Occipital lobe (tissue), 2 donors: ENCODE results near the gene ZCCHC17. TPM values are rescaled to one million over a fixed set of nuclear protein-coding genes. Genes with fewer than 3 reads are reported as not detected.

Experiments used
- DNase-seq: peaks from one replicate; lab custom pipeline; 2025; lab: John Stamatoyannopoulos, UW
- total RNA-seq: library from RNA; depleted of rRNA; stranded (reverse); fragments of >200 nt; gene quantifications from one replicate; pipeline ENCODE4 v1.2.3, GENCODE V29; 2014

Gene ZCCHC17
- total RNA-seq, 1 donor from 2014 or later = 36.0 TPM

DNA sequence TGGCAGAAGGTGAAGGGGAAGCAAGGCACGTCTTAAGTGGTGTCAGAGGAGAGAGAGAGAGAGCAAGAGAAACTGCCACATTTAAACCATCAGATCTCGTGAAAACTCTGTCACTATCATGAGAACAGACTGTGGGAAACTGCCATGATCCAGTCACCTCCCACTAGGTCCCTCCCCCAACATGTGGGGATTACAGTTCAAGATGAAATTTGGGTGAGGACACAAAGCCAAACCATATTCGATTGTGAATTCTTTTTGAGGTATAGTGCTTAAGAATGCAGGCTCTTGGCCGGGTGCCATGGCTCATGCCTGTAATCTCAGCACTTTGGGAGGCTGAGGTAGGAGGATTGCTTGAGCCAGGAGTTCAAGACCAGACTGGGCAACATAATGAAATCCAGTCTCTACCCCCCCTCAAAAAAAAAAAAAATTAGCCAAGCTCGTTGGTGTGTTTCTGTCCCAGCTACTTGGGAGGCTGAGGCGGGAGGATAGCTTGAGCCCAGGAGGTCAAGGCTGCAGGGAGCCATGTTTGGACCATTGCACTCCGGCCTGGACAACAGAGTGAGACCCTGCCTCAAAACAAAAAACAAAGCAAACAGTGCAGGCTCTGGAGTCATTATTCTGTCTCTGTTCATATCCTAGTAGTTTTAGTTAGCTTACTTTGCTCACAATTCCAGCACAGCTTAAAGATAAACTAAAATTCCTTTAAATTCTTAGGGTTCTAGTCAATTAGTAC is 6.0 kb downstream of the ZCCHC17 start:
- no peak for DNase-seq

DNA sequence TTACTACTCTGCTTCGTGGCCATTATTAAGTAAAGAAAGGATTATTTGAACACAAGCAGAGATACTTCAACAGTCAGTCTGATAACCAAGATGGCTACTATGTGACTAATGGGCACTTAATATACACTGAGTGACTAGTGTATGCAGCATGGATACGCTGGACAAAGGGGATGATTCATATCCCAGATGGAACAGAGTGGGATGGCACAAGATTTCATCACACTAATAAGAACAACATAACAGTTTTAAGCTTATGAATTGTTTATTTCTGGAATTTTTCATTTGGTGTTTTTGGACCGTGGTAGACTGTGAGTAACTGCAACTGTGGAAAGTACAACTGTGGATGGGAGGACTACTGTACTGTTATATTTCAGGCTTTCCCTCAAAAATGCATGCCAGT is 9.4 kb downstream of the ZCCHC17 start:
- no peak for DNase-seq

DNA sequence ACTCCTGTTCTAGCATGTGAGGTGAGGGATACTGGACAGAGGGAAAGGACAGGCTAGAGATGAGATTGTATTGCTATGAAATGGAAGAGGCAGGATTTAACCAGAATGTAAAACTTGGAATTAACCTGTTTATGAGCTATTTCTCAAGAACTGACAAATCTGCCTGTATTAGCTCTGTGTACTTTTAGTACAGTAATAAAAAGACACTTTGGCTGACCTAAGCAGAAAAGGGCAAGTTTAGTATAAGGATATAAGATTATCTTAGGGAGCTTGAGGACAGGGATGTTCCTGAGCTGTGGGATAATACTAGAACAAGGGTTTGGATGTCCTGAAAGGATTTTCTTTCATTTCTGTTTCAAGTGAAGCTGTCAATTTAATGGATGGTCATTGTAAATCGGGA is 11.2 kb downstream of the ZCCHC17 start:
- DNase-seq = no peak

DNA sequence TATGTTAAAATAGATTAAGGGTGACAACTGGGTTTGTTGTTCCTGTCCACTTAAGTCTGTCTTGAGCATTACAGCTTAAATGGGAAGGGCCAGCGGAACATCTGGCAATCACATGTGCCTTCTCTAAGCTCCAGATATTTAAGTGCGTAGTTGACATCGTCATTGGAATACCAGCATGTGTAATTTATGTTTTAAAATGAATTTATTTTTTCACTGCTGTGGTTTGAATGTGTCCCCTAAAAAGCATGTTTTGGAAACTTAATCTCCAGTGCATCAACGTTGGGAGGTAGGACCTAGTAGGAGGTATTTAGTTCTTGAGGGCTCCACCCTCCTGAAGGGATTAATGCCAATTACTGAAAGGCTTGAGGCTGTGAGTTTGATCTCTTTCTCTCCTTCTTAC is 13.4 kb downstream of the ZCCHC17 start:
- no peak for DNase-seq

DNA sequence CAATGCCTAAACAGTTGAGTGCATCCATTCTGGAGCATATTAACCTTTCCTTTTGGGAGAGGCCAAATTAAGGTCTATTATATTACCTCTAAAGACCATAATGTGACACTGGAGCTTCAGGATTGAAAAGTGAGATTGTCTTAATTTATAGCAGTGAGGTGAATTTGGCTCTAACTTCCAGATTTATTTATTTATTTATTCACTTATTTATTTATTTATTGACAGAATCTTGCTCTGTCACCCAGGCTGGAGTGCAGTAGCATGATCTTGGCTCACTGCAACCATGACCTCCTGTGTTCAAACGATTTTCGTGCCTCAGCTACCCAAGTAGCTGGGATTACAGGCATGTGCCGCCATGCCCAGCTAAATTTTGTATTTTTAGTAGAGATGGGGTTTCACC is 19.1 kb downstream of the ZCCHC17 start:
- no peak for DNase-seq

DNA sequence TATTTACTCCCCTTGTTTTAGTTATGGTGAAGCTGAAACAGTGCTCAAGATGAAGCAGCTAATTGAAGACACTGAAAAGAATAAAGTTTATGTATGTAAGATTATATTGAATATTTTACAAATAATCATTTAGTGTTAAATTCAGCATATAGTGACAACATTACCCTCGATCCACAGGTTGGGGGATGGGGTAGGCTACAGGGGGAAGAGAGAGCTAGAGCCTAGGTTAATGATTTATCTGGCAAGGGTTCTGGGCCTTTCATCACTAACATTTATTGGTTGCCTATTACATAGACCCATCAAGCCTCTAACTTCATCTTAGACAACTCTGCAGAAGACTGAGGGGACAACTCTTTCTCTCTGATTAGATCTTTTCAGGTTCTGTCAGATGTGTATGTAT is 21.3 kb downstream of the ZCCHC17 start:
- DNase-seq = no peak

DNA sequence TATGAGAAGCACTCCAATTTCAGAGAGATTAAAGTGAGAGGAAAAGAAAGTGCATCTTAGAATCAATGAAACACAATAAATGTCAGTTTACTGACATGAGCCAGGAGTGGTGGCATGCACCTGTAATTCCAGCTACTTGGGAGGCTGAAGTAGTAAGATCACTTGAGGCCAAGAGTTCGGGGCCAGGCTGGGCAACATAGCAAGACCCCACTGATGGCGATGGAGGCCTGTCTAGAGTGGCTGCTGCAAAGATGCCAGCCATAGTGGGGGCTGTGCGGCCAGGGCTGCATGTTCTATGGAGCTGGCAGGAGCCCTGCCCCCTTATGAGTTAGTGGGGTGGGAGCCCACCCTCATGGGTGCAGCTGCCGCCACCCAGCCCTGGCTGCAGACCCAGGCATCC is 27.3 kb downstream of the ZCCHC17 start:
- DNase-seq = no peak

DNA sequence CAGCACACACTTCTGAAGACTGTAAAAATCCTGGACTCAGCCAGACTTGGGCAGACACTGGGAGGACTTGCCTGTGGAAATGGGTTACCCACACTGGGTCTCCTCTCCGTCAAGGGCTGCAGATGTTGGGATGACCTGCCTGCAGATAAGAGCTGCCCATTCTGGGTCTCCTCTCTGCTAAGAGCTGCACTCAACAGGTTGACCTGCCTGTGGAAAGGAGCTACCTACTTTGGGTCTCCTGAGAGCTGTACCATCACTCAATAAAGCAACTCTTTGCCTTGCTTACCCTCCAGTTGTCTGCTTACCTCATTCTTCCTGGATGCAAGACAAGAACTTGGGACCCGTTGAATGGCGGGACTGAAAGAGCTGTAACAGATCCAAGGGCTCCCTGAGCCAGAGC is 28.2 kb downstream of the ZCCHC17 start:
- DNase-seq = no peak

DNA sequence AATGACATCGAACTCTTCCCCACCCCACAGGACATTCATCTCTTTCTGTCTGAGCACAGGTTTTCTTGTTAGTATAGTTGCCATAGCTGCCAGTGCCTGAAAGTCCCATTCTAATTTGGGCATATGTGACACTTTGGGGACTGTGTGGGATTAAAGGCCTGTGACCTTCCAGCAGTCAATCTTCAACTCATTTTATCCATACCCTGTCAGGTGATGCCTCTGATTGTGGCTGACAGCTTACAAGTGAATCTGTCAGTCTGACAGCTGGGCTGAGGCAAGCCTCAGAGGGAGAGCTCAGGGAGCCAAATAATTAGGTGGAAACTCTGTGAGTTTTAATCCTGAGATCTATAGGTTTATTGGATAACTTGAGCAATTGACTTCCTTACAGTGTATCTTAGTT is 29.6 kb downstream of the ZCCHC17 start:
- DNase-seq = no peak

DNA sequence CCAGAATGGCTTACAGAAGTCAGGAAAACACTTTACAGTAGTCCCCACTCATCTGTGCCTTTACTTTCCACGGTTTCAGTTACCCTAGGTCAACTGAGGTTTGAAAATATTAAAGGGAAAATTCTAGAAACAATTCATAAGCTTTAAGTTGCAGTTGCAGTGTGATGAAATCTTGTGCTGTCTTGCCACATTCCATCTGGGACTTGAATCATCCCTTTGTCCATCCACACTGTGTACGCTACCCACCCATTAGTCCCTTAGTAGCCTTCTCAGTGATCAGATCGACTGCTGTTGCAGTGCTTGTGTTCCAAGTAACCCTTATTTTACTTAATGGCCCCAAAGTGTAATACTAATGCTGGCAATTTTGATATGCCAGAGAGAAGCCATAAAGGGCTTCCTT is 30.5 kb downstream of the ZCCHC17 start:
- no peak for DNase-seq

DNA sequence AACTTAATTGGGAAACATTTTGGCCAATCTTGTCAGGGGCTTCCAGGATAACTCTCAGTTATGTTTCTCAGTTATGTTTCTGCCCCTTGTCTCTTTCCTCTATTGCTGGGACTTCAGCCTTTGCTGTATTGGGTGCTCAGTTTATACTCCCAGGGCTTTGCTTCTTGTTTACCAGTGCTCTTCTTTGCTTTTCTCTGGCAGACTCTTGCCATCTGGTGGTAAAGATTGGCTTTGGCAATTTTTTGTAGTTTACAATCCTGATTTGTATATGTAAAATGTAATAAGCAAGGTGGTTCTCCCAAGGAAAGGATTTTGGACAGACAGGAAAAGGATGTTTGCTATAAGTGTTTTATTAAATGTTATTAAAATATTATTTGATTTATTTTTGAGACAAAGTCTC is 38.2 kb downstream of the ZCCHC17 start:
- no peak for DNase-seq

DNA sequence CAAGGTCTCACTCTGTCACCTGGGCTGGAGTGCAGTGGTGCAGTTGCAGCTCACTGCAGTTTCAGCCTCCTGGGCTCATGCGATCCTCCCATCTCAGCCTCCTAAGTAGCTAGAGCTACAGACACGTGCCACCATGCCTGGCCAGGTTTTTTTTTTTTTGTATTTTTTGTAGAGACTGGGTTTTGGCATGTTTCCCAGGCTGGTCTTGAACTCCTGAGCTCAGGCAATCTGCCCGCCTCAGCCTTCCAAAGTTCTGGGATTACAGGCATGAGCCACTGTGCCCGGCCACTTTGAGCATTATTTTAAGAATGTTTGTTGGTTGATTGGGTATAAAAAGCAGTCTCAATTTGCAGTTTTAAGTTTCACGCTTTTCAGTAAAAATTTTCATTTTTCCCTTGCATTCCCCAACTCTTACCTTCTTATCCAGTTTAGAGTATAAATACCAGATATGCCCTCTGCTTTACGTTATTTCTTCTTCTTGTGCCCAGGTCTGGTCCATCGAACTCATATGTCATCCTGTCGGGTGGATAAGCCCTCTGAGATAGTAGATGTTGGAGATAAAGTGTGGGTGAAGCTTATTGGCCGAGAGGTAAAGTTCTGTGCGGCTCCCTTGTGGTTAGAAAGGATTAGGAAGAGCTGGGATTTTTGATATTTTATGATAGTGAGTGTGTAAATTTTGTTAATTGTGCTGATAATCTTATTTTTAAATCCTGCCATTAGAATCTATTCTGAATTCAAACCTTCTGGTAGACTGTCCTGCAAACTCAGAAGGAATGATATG is 40.0 kb downstream of the ZCCHC17 start:
- DNase-seq = no peak

DNA sequence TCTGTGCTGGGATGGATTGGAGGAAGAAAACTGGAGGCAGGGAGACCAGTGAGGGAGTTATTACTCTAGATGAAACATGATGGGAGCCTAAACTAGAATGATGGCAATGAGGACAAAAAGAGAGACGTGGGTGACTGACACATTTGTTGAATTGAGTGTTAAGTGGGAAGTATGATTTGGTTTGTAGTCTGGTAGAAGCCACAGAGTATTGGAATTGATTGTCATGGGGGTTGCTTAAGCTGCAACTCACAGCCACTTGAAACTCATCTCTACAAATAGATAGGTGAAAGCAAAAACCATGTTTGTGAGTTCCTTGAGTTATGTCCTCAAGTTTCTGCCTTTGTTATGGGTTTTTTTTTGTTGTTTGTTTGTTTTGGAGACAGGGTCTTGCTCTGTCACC is 47.7 kb downstream of the ZCCHC17 start:
- no peak for DNase-seq

DNA sequence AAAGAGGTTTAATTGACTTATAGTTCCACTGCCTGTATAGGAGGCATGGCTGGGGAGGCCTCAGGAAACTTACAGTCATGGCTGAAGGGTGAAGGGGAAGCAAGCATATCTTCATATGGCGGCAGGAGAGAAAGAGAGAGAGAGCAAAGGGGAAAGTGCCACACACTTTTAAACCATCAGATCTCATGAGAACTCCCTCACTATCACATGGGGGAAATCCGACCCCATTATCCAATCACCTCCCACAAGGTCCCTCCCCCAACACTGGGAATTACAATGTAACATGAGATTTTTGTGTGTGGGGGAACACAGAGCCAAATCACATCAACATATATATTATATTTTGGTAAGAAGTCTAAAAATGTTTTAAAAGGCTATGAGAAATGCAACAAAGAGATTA is 48.8 kb downstream of the ZCCHC17 start:
- DNase-seq = no peak

DNA sequence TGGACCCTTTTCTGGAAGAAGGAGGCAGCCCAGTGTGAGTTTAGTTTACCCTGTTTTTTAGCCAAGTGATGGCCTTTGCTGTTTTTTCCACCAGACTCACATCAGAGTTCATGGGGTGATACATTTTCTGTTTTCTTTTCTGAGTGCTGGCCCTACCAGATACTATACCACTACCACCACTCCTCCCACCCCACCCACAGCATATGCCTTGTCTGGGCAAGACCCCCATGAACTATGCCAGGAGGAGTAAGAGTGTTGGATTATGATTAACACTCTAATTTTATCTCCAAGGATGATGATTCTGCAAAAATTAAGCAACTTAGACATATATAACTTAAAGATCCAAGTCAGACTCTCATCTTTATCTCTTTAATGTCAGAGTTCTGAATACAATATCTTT is 50.0 kb downstream of the ZCCHC17 start:
- DNase-seq = no peak

DNA sequence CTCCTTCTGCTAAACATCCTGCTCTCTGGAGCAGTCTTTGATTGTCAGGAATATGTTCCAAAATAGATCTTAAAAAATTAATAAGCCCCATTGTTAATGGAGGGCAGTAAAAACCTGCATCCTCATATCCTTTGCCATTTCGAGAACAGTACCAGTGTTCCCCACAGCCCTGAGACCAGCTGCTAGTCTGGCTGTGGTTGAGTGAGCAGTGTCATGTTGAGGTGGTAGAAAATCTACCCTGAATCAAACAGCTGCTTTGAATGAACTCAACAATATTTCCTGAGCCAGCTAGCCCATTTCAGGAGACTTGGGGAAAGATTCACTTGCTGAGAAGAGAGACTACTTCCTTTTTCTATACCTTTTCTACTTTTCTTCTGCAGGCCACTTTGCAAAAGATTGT is 51.6 kb downstream of the ZCCHC17 start:
- no peak for DNase-seq

DNA sequence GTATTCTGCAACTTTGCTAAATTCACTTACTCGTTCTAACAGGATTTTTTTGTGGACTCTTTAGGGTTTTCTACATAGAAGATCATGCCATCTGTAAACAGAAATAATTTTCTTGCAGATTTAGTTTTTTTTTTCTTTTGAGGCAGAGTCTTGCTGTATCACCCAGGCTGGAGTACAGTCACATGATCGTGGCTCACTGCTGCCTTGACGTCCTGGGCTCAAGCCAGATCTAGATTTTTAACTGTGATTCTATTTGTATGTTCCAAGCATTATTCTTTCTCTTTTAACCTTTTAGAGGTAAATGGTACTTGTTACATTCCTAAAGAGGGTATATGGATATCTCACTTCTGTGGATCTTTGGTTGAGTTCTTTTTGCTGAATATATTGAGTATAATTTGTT is 57.5 kb downstream of the ZCCHC17 start:
- DNase-seq = no peak

DNA sequence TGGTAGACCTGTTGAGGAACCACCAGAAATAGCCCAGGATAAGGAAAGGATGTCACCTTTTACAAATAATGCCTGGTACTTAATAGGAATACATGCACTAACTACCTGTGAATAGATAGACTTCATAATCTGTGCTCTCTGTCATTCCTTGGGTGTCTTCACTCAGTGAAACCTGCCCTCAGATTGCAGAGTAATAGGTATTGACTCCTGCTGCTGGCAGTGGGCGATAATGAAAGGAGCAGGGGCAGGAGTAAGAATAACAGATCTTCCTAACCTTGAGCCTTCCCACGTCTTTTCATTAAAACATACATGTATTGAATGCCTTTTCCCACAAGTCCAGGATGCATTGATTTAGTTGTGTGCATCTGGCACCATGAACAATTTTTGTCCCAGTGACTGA is 59.6 kb downstream of the ZCCHC17 start:
- DNase-seq = no peak

DNA sequence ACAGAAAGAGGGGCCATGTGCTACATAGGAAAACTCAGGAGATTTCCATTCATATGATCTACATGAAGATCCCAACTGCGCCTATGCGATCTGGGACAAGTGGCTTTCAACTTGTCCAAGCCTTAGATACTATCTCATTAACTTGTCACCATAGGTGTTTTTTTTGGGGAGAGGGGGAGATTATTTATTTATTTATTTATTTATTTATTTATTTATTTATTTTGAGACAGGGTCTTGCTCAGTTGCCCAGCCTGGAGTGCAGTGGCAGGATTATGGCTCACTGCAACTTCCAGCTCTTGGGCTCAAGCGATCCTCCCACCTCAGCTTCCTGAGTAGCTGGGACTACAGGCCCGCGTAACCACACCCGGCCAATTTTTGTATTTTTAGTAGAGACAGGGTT is 64.8 kb downstream of the ZCCHC17 start:
- DNase-seq = no peak

DNA sequence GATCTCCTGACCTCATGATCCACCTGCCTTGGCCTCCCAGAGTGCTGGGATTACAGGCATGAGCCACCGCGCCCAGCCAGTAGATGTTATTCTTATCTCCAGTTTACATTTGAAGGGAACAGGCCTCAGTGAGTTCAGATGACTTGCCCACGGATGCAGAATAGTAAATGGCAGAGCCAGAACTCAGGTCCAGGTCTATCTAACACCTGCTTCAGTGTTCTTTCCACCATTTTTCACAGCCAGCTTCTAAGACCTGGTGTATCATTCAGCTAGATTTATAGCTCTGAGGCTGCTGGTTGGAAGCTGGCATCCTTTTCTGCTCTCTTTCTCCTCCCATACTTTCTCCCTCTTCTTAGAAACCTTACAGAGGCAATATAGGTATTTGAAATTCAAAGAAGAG is 65.2 kb downstream of the ZCCHC17 start:
- no peak for DNase-seq

DNA sequence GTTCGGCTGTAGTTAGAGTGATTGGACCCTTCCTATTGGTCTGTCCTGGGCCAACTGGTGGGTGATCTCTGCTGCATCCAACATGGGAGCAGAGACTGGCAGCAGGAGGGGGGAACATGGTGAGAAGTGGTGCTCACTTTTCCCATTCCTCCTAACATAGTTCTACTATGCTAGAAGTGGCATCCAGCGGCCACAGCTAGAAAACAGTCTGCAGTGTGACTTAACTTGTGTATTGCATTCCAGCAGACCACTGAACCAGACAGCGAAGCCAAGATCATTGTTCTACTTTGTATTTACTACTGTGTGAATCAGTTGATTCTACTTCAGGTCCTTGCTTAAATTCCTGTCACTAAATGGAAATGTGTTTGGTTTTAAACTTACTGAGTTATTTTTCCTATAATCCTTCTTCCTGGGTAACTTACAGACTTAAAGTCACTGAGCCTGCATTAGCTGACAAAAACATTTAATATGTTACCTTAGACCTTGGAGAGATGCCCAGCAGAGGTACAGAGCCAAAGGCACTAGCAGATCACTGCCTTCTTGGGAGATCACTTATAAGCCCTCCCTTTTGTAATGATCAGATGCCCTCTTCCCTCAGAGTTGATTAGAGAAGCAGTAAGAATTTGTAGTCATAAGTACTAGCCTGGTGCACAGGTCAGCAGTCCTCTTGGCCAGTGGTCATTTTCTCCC is 67.9 kb downstream of the ZCCHC17 start:
- DNase-seq = no peak

DNA sequence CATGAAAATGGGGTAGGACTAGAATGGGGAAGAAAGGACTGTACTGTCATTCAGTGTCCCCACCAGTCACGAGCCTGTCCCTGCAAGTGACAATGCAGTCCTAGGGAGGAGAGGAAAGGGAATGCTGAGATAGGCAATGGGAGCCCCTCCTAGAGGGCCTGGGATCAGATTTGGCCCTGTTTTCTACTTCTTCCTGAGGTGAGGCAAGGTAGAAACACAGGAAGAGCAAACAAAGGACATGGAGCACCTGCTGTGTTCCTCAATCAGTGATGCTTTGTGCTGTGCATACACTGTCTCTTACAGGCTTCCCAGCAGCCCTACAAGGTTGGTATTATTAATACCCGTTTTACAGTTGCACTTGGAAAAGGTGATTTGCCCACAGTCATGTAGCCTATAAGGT is 70.0 kb downstream of the ZCCHC17 start:
- no peak for DNase-seq
